Testis (tissue), 3 donors: ENCODE results near the gene GRIA4. TPM values are rescaled to one million over a fixed set of nuclear protein-coding genes. Genes with fewer than 3 reads are reported as not detected.

Experiments used
- DNase-seq: peaks from one replicate; pipeline ENCODE4 v3.0.0-alpha.2; 2019
- H3K27ac ChIP-seq, 2 donors: fragments of 200-600 bp; sonication (generic); one replicate each; pipeline ENCODE4 v1.5.1; 2019
- H3K27me3 ChIP-seq: fragments of 200-600 bp; sonication (generic); one replicate; pipeline ENCODE4 v1.5.1; 2019
- H3K36me3 ChIP-seq: fragments of 200-600 bp; sonication (generic); one replicate; pipeline ENCODE4 v1.5.1; 2017; ENCODE audit warnings: low read depth; ENCODE audit errors: missing control alignments
- H3K4me1 ChIP-seq: fragments of 200-600 bp; sonication (generic); one replicate; pipeline ENCODE4 v1.5.1; 2019
- H3K4me3 ChIP-seq, 2 donors: fragments of 200-600 bp; sonication (generic); one replicate each; pipeline ENCODE4 v1.5.1; 2017 to 2019
- H3K9me3 ChIP-seq: fragments of 200-600 bp; sonication (generic); one replicate; pipeline ENCODE4 v1.5.1; 2017
- CTCF ChIP-seq, 3 experiments: fragments of 450-650 bp in 2 of 3; fragments of 200-600 bp in 1 of 3; sonication (generic) in 1 of 3; IDR thresholded peaks; one replicate each; pipeline ENCODE4 v1.5.1; 2016 to 2019; ENCODE audit warnings: antibody characterized with exemption in 3 of 3, mild to moderate bottlenecking in 2 of 3, moderate library complexity in 1 of 3
- POLR2A ChIP-seq: fragments of 450-650 bp; IDR thresholded peaks from one replicate; pipeline ENCODE4 v1.6.1; 2017; ENCODE audit warnings: antibody characterized with exemption, mild to moderate bottlenecking, moderate library complexity
- WGBS, 2 donors: methylation state at CpG; one replicate each; pipeline ENCODE4 v1.1.5; 2018; 5-methylcytosine and 5-hydroxymethylcytosine counted together
- intact Hi-C: fragments of 100-400 bp; cut with DNase I; formaldehyde crosslinking; loops from one replicate; pipeline ENCODE4 v1.15.1; 2023; ENCODE audit warnings: low total_unique reads
- polyA plus RNA-seq: library from polyadenylated mRNA; stranded (reverse); fragments of 350-450 nt; fragmentation: Illumina TruSeq; extraction: RNeasy Lipid Tissue Mini Kit (QIAGEN cat#74804); gene quantifications from one replicate; pipeline ENCODE4 v1.2.3, GENCODE V29; 2014; ENCODE audit warnings: low read depth, low replicate concordance; ENCODE audit not compliant: insufficient read depth
- total RNA-seq, 2 donors: library from RNA; depleted of rRNA; stranded (reverse); fragments of >200 nt; gene quantifications; one replicate each; pipeline ENCODE4 v1.2.3, GENCODE V29; 2016

GRIA4 gene
- total and polyA plus RNA-seq, 3 donors from 2014 or later: 0.08 to 1.1 (median 0.18) TPM

DNA sequence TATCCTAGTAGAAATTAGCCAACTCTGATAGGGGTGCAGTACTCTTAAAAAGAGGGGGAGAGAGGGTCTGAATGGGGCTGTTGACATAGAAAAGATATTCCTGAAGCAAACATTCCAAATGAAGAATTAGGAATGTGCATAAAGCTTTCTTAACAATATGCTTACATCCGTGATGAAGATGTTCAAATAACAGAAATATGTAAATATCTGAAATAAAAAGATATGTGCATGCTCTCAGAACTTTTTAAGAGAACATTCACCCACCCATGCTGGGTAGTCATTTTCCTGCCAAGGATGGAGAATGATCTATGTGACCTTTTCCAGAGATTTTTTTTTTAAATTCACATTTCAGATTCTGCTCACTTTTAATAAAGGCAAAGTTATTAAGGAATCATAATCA lies 80.6 kb downstream of the GRIA4 start:
- Histone ChIP-seq H3K27me3 (no peaks in the 10 kb centered on the region), H3K27ac (no peak overlapping the region), H3K36me3 (no peaks in the 10 kb centered on the region), H3K4me1 (no peaks in the 10 kb centered on the region), H3K9me3 (no peaks in the 10 kb centered on the region), H3K4me3 (no peak overlapping the region)
- DNase-seq: no peak
- 58% methylated on average over 1 of the region's 1 CpG for WGBS, 2 donors
- TF ChIP-seq CTCF (IDR thresholded peaks at IDR 0.05): no peak
- TF ChIP-seq POLR2A: no peak
- intact Hi-C loops: no loop called here

DNA sequence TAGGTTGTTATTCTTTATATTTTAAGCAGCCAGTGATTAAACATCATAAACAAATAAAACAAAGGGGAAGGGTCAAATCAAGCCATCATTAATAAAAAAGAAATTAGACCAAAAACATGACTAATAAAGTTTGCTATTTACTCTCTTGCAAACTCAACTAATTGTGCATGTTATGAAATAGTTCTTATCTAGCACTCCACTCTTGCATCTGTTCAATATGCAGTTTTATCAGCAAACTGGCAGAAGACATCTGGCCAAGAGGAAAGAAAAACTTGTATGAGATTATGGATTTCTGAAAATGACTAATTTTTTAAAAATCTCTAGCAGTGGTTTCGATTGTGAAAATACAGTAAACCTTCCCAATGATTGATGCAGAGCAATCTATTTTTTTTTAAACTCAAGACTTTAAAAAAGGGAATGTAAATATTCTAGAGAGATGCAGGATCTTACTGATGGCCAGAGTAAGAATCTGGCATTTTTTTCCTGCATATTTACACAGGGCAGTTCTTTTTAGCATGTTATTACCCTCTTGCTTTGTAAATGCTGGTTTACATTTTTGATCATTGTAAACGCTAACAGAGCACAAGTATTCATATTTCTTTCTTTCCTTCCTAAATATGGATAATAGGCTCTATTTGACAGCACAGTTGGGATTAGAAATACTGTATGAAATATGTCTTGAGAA lies 83.3 kb downstream of the GRIA4 start:
- no peak for DNase-seq
- TF ChIP-seq POLR2A: no peak
- TF ChIP-seq CTCF (IDR thresholded peaks at IDR 0.05): no peak
- H3K9me3 ChIP-seq: no peaks in the 10 kb centered on the region

DNA sequence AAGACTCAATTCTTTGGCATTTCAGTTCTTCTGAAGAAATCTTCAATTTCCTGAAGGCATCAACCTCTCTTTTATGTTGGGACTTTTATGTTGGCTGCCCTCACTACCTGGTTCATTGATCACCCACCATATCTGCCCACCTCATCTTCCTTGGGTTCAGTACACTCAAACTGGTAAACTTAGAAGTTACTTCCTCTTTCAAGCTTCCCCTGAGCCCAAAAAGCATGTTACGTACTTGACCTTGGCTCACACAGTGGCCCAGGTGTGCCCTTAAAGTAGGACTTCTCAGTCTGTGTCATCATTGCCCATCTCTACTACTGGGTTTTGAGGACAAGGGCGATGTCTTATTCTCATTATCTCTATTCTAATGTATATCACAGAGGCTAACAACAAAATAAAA lies 86.1 kb downstream of the GRIA4 start:
- H3K27me3 ChIP-seq: no peaks in the 10 kb centered on the region
- intact Hi-C loops: no loop called here

More for the DNA sequence above, 83.3 kb downstream of the GRIA4 start:
- H3K4me1 ChIP-seq: no peaks in the 10 kb centered on the region
- no peak overlapping the region for H3K27ac ChIP-seq
- intact Hi-C loops: no loop called here
- no peaks in the 10 kb centered on the region for H3K36me3 ChIP-seq
- H3K27me3 ChIP-seq: no peaks in the 10 kb centered on the region
- 37 to 54% methylated on average over 2 of the region's 2 CpGs for WGBS, 2 donors
- no peak overlapping the region for H3K4me3 ChIP-seq

DNA sequence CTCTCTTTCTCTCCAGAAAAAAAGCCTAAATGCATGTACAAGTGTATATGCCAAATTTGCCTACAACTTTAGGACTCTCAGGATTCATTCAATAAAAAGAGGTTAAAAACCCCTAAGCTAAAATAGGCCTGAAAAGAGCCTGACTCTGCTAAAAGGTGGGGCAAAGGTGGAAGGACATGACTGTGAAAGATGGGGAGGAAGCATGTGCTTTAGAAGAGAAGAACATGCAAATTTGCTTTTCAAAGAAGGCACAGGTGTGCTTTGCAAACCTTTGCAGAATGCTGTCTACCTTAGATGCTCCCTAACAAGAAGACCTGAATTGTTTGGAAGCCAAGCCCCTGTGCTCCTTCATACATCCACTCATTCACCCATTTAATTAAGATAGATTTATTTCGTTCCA lies 87.4 kb downstream of the GRIA4 start:
- no peak overlapping the region for H3K4me3 ChIP-seq
- H3K27ac ChIP-seq: no peak overlapping the region
- no peak for DNase-seq
- intact Hi-C loops: no loop called here
- no peaks in the 10 kb centered on the region for H3K4me1 ChIP-seq
- TF ChIP-seq CTCF (IDR thresholded peaks at IDR 0.05) (no peak), POLR2A (no peak)
- WGBS, 2 donors: 0 to 60% methylated on average over 1 of the region's 1 CpG
- H3K9me3 ChIP-seq: no peaks in the 10 kb centered on the region
- H3K36me3 ChIP-seq: no peaks in the 10 kb centered on the region
- H3K27me3 ChIP-seq: no peaks in the 10 kb centered on the region

More for the DNA sequence above, 86.1 kb downstream of the GRIA4 start:
- no peak overlapping the region for H3K27ac ChIP-seq
- DNase-seq: no peak
- 89 to 90% methylated on average over 2 of the region's 2 CpGs for WGBS, 2 donors
- H3K4me1 ChIP-seq: no peaks in the 10 kb centered on the region
- H3K4me3 ChIP-seq: no peak overlapping the region
- H3K36me3 ChIP-seq: no peaks in the 10 kb centered on the region
- no peaks in the 10 kb centered on the region for H3K9me3 ChIP-seq
- no peak for TF ChIP-seq CTCF (IDR thresholded peaks at IDR 0.05)
- no peak for TF ChIP-seq POLR2A

GRCh38 chr11:105699203-105699602 lies 89.3 kb downstream of the GRIA4 start:
- no peaks in the 10 kb centered on the region for H3K27me3 ChIP-seq
- no peak for DNase-seq
- 38 to 41% methylated on average over 3 of the region's 3 CpGs for WGBS, 2 donors
- H3K36me3 ChIP-seq: no peaks in the 10 kb centered on the region
- H3K4me3 ChIP-seq: no peak overlapping the region
- H3K4me1 ChIP-seq: no peaks in the 10 kb centered on the region
- H3K9me3 ChIP-seq: no peaks in the 10 kb centered on the region
- no peak for TF ChIP-seq CTCF (IDR thresholded peaks at IDR 0.05)
- TF ChIP-seq POLR2A: no peak
- no peak overlapping the region for H3K27ac ChIP-seq
- intact Hi-C loops: no loop called here
